AG04449 (cell line): ENCODE results near the gene PAM.

Experiments used
- CTCF ChIA-PET: fragments of 350-600 bp; formaldehyde crosslinking; extraction: SDS; loops from one replicate; lab custom pipeline; 2021; ENCODE audit warnings: antibody characterized with exemption; lab: Yijun Ruan, JAX
- POLR2A ChIA-PET: fragments of 400-600, 350-600 bp; formaldehyde crosslinking; extraction: SDS; loops from one replicate; lab custom pipeline; 2020; ENCODE audit warnings: antibody characterized with exemption, inconsistent platforms; lab: Yijun Ruan, JAX
- DNase-seq: peaks from one replicate; pipeline ENCODE4 v3.0.0-alpha.2; 2010; ENCODE audit warnings: low read depth, low spot score
- H3K4me3 ChIP-seq: 2 replicates; pipeline ENCODE4 v1.5.1; 2011; ENCODE audit warnings: low read depth, mild to moderate bottlenecking, control low read depth, low read length
- TF ChIP-seq, protein P1 (sequence below): IDR thresholded peaks from one replicate; pipeline ENCODE4 v1.5.1; 2011; ENCODE audit warnings: mild to moderate bottlenecking, moderate library complexity, low read length, control low read depth, inconsistent platforms; ENCODE audit not compliant: insufficient read depth; ENCODE audit errors: missing control alignments

Gene PAM

DNA sequence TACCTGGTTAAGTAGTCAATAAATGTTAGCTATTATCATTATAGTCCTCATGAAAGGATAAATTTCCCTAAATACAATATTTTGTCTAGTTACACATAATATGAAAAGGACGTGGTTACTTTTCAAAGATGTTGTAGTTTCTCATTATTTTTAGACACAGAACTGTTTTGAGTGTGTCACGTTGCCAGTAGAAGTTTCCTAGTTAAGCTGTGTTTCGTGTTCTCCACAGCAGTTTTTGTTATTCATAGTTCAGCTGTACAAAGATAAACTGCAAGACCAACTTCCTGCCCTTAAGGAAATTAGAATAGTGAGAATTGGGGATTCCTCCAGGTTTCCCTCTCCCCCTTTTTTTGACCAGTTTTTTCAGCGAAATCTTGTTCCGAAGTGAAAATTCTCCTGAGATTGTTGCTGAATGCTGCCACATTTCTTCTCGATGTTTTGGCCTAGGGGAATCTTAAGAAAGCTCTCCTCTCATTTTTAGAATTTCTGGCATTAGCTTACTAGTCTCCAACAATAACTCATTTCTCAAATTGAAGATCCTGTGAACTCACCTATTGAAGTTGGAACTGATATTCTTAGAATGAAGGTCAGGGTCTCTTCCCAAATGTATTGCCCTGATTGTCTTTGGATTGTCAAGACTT, 176.1 kb downstream of the PAM start:
- POLR2A ChIA-PET: no interaction called here
- TF ChIP-seq, protein P1, sequence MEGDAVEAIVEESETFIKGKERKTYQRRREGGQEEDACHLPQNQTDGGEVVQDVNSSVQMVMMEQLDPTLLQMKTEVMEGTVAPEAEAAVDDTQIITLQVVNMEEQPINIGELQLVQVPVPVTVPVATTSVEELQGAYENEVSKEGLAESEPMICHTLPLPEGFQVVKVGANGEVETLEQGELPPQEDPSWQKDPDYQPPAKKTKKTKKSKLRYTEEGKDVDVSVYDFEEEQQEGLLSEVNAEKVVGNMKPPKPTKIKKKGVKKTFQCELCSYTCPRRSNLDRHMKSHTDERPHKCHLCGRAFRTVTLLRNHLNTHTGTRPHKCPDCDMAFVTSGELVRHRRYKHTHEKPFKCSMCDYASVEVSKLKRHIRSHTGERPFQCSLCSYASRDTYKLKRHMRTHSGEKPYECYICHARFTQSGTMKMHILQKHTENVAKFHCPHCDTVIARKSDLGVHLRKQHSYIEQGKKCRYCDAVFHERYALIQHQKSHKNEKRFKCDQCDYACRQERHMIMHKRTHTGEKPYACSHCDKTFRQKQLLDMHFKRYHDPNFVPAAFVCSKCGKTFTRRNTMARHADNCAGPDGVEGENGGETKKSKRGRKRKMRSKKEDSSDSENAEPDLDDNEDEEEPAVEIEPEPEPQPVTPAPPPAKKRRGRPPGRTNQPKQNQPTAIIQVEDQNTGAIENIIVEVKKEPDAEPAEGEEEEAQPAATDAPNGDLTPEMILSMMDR: no peak
- H3K4me3 ChIP-seq: no peak overlapping the region
- CTCF ChIA-PET: interaction anchor here (1.4 kb wide), 1 partner anchor 150 kb away, joined by 4 read pairs; no protein-coding TSS in a partner anchor
- no peak for DNase-seq

DNA sequence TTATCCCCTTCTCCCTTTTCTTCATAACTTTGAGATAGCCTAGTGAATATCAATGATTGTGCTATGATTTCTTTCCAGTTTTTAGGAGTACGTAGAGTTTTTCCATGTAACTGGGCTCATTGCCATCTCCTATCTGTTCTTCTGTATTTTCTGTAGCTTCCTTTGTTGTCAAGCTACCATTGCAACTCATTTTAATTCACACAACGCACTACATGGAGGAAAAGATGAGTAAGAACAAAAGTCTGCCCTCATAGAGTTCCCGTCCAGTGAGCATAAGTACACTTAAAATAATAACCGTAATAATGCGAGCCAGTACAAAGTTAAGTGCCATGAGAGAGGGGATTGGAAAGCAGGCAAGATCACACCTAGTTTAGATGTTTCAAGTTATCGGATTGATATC, 177.7 kb downstream of the PAM start:
- ChIA-PET CTCF (interaction anchor here (1.4 to 2.0 kb wide), 2 partner anchors 23 to 152 kb away, joined by 4 read pairs; no protein-coding TSS in a partner anchor), POLR2A (no interaction called here)
- TF ChIP-seq, protein P1: no peak
- no peak overlapping the region for H3K4me3 ChIP-seq
- no peak for DNase-seq

DNA sequence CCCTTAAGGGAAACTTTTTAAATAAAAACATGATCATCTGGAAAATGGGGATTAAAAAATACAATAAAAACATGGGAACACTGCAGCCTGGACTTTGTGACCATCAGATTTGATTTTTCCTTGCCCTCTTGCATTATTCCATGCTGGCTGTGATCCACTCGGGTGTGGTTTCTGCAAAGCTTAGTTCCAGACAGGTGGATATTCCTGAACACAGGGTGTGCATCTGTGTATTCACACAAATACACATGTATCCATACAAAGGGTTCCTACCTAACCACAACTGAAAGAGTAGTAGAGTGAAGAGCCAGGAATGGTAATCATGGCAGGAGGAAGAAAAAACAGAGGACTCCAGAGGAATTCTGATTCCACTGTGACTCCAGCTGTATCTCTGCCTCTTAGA, 178.2 kb downstream of the PAM start:
- TF ChIP-seq, protein P1: no peak
- CTCF ChIA-PET: interaction anchor here (1.2 to 2.0 kb wide), 2 partner anchors 22 to 38 kb away, joined by 4 read pairs; no protein-coding TSS in a partner anchor
- H3K4me3 ChIP-seq: no peak overlapping the region
- no peak for DNase-seq
- POLR2A ChIA-PET: no interaction called here

DNA sequence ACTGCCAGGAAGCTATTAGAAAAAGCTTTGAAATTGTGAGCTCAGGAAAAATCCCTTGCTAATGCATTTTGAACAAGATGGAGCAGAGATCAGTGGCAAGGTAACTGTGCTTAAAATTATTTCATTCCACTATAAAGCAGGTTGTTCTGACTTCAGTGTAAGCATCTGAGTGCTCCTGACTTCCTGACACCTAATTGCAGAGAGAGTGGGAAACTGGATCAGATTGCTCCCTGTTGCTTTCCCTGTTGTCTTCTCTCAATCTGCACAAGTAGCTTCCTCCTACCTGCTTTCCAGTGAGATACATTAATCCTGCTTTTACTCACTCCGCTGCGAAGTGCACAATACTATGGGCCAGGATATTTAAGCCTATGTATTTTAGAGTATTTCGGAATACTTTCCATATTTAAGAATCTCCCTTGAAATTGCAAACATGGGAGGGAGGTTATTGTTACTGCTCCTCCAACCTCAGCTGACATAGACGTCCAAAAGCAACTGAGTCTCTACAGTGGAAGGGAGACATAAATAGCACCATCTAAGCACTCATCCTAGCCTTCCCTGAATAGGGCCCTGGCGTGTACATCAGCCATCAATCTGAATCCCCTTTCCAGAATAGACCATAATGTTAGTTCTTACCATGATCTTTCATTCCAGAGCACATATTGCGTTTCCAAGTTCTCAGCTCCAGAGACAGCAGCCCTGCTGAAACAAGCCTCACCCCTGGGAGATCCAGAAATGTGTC, 178.8 kb downstream of the PAM start:
- no peak for DNase-seq
- TF ChIP-seq, protein P1: no peak
- POLR2A ChIA-PET: no interaction called here
- no peak overlapping the region for H3K4me3 ChIP-seq
- CTCF ChIA-PET: interaction anchor here (1.2 to 2.0 kb wide), 2 partner anchors 22 to 37 kb away, joined by 4 read pairs; no protein-coding TSS in a partner anchor

DNA sequence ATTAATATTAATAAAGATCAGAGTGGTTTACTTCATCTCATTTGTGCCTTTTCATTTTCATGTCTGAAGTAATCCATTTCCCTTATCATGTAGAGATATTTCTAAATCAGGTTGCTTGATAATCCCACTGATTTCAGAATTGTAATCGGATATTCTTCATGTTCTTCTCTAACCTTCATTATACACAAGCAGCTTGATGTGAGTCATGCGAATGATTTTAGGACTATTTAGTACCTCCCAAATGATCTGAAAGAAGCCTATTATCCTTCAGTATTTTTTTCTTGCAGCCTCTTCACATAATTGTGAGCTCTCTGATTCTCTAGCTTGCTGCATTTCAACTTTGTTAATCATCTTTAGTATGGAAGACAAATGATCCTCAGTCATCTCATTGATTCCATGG, 182.8 kb downstream of the PAM start:
- TF ChIP-seq, protein P1: no peak
- ChIA-PET POLR2A (no interaction called here), CTCF (no interaction called here)
- no peak overlapping the region for H3K4me3 ChIP-seq
- peak; percentile 14 for DNase-seq

DNA sequence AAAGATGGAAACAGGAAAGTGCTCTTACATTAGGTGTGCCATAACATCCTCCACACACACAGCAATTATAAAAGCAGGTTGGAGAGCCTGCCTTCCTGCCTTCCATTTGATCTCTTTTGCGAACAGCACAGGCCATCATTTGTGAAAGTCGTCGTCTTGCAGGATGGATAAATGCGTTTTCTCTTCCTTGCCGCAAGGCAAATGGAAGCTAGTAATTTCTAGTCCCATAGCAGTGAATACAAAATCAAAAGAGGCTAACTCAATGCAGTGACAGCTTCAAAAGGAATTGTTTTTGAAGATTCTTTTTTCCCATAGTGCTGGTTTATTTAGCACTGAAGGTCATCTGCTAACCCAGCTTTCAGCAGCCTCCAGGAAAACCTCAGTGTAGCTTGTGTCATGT, 186.0 kb downstream of the PAM start:
- no peak overlapping the region for H3K4me3 ChIP-seq
- POLR2A ChIA-PET: no interaction called here
- TF ChIP-seq, protein P1: no peak
- CTCF ChIA-PET: no interaction called here
- DNase-seq: no peak
